Measurements from ENCODE around the gene OMG.
A peak's percentile ranks its signal among the peaks of the same experiment; 100 is the strongest.

Gene OMG

DNA sequence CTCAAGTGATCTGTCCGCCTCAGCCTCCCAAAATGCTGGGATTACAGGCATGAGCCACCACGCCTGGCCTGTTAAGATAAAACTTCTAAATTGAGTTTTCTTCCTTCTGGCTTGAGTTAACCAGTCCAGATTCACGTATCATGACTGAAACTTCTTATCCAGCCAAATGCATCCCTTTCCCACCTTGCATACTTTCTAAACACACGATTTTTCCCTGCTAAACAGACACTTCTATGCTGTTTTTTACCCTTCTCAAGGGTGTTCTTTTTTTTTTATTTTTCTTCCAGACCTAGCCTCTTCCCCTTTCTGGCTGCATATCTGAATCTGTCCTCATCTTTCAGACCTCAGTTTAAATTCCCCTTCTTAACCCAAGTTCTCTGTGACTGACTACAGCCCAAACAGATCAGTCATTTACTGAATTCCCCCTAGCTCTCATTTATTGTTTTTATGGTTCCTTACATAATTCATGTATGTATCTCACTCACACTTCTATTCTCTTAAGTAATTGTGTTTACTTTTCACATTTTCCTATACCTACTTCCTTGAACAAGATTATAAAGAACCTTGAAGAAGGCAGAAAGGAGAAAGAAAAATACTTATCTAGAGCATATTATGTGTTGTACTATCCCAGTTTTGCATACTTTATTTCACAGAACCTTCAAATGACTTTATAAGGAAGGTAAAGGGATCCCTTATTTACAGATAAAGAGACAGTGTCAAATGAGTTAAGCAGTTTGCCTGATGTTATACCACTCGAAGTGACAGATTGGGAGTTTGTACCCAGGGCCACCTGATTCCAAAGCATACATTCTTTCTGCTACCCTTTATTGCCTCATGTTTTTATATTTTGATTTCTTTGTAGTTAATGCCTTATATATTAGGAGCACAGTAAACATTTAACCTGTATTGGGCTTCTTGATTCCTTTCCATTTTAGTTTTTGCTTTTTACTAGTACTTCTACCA, 11.6 kb upstream of the OMG start:
- H3K4me3 ChIP-seq (ENCODE audit: low read length): no peak overlapping the region
- no peak for DNase-seq (ENCODE audit: low read depth)
- TF ChIP-seq, protein P1, sequence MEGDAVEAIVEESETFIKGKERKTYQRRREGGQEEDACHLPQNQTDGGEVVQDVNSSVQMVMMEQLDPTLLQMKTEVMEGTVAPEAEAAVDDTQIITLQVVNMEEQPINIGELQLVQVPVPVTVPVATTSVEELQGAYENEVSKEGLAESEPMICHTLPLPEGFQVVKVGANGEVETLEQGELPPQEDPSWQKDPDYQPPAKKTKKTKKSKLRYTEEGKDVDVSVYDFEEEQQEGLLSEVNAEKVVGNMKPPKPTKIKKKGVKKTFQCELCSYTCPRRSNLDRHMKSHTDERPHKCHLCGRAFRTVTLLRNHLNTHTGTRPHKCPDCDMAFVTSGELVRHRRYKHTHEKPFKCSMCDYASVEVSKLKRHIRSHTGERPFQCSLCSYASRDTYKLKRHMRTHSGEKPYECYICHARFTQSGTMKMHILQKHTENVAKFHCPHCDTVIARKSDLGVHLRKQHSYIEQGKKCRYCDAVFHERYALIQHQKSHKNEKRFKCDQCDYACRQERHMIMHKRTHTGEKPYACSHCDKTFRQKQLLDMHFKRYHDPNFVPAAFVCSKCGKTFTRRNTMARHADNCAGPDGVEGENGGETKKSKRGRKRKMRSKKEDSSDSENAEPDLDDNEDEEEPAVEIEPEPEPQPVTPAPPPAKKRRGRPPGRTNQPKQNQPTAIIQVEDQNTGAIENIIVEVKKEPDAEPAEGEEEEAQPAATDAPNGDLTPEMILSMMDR (conservative IDR thresholded peaks at IDR 0.05; ENCODE audit: low read length): no peak

DNA sequence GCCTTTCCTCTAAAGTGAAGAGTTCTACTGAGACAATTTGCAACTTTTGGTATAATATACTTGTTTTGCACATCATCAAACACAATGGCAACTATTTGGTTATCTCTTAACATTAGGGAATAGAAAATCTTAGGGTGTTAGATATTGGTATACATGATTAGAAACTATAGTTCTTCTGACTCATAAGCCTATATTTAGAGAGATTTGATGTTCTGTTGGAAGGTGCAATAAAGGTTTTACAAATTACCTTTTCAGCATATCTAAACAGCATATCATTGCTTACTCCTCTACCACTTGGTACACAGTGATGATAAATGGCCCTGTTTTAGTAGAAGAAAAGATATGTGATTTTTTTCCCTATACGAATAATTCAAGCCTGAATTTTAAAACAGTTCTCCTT, 10.6 kb upstream of the OMG start:
- no peak overlapping the region for H3K4me3 ChIP-seq (ENCODE audit: low read length)
- TF ChIP-seq, protein P1 (conservative IDR thresholded peaks at IDR 0.05; ENCODE audit: low read length): no peak
- no peak for DNase-seq (ENCODE audit: low read depth)

DNA sequence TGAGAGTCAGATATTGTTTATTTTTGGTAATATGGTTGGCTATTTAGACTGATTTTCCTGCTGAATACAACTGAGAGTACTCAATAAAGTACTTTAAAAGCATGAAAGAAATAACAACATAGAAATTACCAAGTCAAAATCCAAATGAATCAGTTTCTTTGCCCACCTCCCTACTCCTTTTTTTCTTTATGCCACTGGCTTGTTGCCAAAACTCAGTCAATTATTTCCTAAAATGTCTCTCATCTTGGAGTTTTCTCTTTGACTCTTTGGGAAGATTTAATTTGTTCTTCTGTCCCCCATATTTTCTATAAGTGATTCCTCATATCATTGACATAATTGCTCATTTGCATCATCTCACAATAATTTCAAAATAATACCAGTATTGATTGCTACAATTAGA, 2.6 kb upstream of the OMG start:
- H3K4me3 ChIP-seq (ENCODE audit: low read length): no peak overlapping the region
- no peak for DNase-seq (ENCODE audit: low read depth)
- TF ChIP-seq, protein P1 (conservative IDR thresholded peaks at IDR 0.05; ENCODE audit: low read length): no peak

DNA sequence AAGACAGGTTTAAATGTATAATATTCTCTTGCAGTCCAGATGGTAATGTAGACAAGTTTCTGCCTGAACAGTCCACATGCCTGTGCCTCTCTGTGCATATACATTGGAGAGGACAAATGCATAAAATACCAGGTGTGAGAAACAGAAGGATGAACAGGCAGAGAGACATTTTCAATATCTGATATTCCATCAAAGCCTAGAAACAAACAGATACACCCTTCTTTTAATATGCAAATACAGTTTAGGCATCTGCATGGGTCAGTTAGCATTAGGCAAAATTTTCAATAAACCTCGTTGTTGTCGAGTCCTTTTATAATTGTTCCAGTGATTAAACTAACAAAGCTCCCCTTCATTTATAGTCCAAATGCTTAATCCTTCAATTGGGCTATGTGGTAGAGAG, 897 bp downstream of the OMG start:
- DNase-seq (ENCODE audit: low read depth): no peak
- no peak overlapping the region for H3K4me3 ChIP-seq (ENCODE audit: low read length)
- TF ChIP-seq, protein P1 (conservative IDR thresholded peaks at IDR 0.05; ENCODE audit: low read length): no peak

DNA sequence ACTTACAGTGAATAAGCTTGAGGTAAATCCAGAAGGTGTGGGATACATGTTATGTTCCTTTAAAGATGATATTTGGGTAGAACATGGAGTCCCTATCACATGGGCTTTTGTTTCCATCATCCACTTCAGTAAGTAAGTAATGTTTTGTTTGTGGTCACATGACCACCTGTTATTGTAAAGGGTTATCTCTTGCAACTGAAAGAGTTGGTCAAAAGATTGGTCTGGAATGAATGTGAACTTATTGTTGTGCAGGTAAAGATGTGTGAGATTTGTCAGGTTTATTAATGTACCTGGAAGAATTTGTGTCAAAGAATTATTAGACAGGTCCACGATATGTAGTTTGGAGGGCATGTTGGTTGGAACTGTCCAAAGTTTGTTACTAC, 1.6 kb downstream of the OMG start:
- DNase-seq (ENCODE audit: low read depth): no peak
- no peak overlapping the region for H3K4me3 ChIP-seq (ENCODE audit: low read length)
- TF ChIP-seq, protein P1 (conservative IDR thresholded peaks at IDR 0.05; ENCODE audit: low read length): no peak

DNA sequence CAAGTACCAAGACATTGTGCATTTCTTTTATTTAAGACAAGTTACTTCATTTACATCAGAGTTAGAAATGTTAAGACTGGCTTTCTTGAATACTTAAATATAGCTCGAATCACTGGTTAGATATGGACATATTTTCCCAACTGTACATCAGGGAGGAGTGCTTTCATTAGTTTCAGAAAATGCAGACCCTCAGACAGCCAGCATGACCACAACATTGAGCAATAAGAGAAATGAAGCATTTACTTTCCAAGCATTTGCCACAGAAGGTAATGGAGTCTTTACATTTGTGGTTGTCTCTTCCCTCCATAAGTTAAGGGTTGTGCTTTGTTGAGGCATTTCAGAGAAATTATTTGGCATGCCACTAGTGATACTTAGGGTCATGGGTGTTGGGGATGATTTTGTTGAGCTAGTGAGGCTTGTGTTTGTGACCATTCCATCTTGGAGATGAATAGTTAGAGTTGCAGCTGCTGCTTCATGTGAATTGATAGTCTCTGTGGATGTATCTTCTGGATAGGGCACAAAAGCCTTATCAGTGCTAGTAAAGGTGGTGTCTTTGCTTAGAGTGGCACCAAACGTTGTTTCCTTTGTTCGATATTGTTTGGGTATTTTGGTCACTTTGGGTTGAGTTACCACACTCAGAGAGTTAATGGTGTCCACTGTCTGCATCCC, 2.1 kb downstream of the OMG start:
- no peak overlapping the region for H3K4me3 ChIP-seq (ENCODE audit: low read length)
- TF ChIP-seq, protein P1 (conservative IDR thresholded peaks at IDR 0.05; ENCODE audit: low read length): no peak
- DNase-seq (ENCODE audit: low read depth): peak; percentile 31

DNA sequence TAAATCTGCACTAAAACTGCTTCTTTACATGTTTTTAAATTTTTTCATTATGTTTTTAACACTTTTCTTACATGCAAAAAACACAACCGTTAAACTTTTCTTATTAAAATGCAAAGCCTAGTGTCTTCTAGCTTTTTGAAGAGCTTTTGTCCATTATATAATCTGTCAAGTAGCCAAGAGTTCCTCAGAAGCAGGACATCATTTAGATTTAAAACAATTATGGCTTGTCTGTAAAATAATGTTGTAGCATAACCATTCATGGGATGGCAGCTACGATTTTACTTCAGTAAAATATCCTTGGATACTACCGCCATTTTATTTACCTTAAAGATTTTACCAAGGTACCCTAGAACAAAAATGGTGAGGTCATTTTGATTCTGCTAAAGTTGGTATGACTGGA, 2.8 kb downstream of the OMG start:
- no peak overlapping the region for H3K4me3 ChIP-seq (ENCODE audit: low read length)
- DNase-seq (ENCODE audit: low read depth): no peak
- TF ChIP-seq, protein P1 (conservative IDR thresholded peaks at IDR 0.05; ENCODE audit: low read length): no peak

Data from AG10803 (cell line).